ENCODE data around the gene UNC13A.

Gene UNC13A

GRCh38 chr19:17687857-17688784 is at the start of gene UNC13A:
UNC13A (minus strand) TSS chr19:17688354; CDS start chr19:17688199, 155 bp downstream.
- DNase-seq (ENCODE audit: low read depth): peak; percentile 18

GRCh38 chr19:17737690-17738153 is 49.6 kb upstream of the UNC13A start:
- DNase-seq (ENCODE audit: low read depth): no peak

GRCh38 chr19:17735410-17735809 is 47.3 kb upstream of the UNC13A start:
- DNase-seq (ENCODE audit: low read depth): no peak

- DNase-seq (ENCODE audit: low read depth): no peak
Measured at GRCh38 chr19:17734146-17734545, 46.0 kb upstream of the UNC13A start.

DNA sequence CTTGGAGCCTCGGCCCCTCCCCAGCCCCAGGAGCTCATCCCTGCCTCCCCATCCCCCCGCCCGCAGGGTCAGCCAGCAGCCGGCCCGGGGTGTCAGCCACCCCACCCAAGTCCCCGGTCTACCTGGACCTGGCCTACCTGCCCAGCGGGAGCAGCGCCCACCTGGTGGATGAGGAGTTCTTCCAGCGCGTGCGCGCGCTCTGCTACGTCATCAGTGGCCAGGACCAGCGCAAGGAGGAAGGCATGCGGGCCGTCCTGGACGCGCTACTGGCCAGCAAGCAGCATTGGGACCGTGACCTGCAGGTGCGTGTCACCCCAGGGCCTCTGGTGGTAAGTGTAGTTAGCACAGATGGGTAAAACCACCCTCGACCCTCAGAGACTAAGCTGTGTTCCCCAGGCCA is 45.0 kb upstream of the UNC13A start:
- no peak for DNase-seq (ENCODE audit: low read depth)

DNA sequence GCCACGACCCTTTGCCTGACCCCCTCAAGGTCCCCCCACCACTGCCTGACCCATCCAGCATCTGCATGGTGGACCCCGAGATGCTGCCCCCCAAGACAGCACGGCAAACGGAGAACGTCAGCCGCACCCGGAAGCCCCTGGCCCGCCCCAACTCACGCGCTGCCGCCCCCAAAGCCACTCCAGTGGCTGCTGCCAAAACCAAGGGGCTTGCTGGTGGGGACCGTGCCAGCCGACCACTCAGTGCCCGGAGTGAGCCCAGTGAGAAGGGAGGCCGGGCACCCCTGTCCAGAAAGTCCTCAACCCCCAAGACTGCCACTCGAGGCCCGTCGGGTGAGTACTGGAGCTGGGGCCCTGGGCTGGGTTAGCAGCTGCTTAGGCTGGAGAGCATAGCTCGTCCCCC is 39.7 kb upstream of the UNC13A start:
- no peak for DNase-seq (ENCODE audit: low read depth)

DNA sequence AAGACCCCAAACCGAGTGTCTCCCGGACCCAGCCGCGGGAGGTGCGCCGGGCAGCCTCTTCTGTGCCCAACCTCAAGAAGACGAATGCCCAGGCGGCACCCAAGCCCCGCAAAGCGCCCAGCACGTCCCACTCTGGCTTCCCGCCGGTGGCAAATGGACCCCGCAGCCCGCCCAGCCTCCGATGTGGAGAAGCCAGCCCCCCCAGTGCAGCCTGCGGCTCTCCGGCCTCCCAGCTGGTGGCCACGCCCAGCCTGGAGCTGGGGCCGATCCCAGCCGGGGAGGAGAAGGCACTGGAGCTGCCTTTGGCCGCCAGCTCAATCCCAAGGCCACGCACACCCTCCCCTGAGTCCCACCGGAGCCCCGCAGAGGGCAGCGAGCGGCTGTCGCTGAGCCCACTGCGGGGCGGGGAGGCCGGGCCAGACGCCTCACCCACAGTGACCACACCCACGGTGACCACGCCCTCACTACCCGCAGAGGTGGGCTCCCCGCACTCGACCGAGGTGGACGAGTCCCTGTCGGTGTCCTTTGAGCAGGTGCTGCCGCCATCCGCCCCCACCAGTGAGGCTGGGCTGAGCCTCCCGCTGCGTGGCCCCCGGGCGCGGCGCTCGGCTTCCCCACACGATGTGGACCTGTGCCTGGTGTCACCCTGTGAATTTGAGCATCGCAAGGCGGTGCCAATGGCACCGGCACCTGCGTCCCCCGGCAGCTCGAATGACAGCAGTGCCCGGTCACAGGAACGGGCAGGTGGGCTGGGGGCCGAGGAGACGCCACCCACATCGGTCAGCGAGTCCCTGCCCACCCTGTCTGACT is 39.0 kb upstream of the UNC13A start:
- no peak for DNase-seq (ENCODE audit: low read depth)

- no peak for DNase-seq (ENCODE audit: low read depth)
Measured at GRCh38 chr19:17726136-17726741, 38.1 kb upstream of the UNC13A start.

DNA sequence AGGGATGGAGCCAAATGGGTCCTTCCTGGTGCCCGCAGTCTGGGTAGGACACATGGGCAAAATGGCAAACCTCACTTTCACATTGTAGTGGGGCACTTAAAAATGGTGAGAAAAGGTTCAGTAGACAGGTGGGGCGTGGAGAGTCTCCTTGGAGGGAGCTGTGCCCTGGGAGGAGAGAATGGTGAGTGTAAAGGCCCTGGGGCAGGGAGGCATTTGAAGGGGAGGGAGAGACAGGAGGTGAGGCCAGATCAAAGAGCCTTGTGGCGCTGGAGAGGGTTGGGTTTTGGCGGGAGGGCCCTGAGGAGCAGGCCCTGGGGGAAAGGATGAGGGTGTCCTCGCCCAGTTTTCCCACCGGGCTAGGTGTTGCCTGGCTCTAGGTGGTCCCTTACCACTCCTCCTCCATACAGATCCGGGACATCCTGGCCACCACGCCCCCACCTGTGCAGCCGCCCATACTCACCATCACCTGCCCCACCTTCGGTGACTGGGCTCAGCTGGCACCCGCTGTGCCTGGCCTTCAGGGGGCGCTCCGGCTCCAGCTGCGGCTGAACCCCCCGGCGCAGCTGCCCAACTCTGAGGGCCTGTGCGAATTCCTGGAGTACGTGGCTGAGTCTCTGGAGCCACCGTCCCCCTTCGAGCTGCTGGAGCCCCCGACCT is 37.4 kb upstream of the UNC13A start:
- DNase-seq (ENCODE audit: low read depth): no peak

DNA sequence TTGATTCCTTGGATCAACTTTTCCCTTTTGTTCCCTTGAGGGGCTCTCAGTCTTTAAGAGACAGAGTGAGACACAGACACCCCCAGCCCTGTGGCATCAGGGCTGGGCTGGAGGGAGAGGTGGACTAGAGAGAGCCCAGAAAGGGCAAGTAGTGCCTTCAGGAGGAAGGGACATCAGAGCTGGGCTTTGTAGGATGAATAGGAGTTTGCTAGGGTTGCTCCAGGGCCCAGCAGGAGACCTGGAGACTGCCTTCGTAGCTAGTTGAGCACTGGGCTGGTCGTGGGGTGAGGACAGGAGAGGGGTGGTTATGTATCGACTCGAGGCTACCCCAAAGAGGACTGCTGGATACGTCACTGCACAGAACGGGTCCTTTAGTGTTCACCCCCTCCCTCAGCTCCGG is 36.5 kb upstream of the UNC13A start:
- DNase-seq (ENCODE audit: low read depth): no peak

- DNase-seq (ENCODE audit: low read depth): no peak
Measured at GRCh38 chr19:17722655-17723240, 34.6 kb upstream of the UNC13A start.

GRCh38 chr19:17721821-17722220 is 33.7 kb upstream of the UNC13A start:
- no peak for DNase-seq (ENCODE audit: low read depth)

- no peak for DNase-seq (ENCODE audit: low read depth)
Measured at GRCh38 chr19:17721111-17721628, 33.0 kb upstream of the UNC13A start.

- DNase-seq (ENCODE audit: low read depth): no peak
Measured at GRCh38 chr19:17720440-17720839, 32.3 kb upstream of the UNC13A start.

DNA sequence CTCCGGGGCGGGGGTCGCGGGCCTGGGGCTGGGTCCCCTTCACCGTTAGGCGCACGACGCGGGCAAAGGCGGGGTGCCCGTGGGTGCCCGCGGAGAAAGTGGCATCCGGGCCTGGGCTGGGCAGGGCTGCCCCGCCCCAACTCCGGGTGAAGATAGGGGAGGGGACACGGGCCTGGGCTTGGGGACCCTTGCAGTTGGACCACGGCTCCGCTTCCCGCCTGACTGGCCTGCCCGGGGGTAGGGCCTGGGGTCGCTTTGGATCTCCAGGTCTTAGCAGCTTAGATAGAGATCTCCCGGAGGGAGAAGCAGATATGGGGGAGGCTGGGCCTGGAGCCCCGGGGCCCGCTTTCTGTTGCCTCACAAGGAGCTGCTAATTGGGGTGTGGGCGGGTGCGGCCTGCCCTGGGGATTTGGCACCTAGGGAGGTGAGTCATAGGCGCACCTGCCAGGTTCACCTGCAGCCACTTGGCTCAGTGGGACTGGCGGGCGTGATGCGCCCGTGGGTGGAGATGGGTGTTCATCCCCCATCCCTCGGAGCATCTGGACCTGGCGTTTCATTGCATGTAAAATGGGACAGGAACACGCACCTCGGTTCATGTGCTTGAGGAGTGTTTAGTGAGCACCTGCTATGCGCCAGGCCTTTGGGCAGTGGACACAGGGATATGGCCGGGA is 31.7 kb upstream of the UNC13A start:
- peak; percentile 5 for DNase-seq (ENCODE audit: low read depth)

DNA sequence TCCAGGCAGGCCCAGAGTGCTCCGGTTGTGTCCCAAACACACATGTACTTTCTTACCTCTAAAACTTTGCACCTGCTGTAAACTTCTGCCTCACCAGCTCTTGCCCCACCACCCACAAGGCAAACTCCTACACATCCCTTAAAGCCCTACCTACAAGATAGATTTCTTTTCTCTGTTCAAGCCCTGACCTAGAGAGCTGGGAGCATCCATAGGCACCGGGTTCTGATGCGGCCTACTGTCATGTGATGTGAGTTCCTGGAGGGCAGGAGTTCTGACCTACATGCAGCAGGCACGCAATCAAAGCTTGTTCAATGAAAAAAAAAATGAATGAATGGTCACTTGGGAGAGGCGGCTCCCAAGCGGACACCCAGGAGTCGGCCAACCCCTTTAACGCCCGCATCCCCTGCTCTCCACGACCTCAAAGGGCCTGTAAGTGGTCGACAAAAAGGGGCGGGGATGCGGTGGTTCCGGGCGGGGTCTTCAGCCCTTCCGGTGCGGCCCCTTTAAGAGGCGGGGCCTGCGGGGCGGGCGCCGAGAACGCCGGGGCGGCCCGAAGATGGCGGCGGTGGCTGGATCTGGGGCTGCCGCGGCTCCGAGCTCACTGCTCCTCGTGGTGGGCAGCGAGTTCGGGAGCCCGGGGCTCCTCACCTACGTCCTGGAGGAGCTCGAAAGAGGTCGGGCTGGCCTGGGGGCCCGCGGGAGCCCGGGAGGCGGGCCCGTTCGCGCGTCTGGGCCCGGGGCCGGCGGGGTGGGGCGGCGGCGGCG is 31.0 kb upstream of the UNC13A start, which contains the start of gene MAP1S:
Gene MAP1S (plus strand): TSS at position 534 of the 765 bp plus-strand sequence. CDS start 23 bp downstream, at position 557.
- DNase-seq (ENCODE audit: low read depth): peak; percentile 55

GRCh38 chr19:17718550-17718946 is 30.4 kb upstream of the UNC13A start:
- no peak for DNase-seq (ENCODE audit: low read depth)

DNA sequence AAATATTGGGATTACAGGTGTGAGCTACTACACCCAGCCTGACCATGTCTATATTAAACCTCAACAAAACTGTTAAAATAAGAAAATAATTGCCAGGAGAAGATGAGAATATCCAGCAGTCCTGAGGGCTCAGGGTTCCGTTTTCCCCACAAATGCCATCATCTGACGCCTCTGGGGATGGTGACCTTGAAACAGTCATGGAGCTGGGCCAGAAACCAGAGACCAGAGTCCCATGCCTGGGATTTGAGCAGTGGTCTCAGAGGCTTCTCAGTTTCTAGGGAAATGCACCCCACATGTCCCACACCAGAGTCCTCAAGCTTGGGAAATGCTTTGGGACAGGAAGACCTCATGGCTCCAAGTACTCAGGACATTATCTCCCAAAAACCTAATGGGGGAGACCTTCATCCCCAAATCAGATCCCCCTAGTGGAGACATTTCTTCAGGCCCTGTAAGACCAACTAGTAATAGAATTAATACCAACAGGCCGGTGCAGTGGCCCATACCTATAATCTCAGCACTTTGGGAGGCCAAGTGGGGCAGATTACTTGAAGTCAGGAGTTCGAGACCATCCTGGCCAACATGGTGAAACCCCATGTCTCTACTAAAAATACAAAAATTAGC is 28.3 kb upstream of the UNC13A start:
- no peak for DNase-seq (ENCODE audit: low read depth)

DNA sequence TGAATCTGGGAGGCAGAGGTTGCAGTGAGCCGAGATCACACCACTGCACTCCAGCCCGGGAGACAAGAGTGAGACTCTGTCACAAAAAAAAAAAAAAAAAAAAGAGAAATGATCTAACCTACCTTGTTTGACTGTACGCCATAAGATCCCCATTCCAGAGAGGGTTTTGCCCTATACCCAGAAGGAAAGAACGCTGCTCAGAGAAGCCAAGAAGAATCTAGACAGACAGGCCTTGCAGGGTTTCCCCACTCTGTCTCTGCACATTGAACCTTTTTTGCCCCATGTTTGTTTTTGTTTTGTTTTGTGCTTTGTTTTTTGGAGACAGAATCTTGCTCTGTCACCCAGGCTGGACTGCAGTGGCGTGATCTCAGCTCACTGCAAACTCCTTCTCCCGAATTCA is 23.7 kb upstream of the UNC13A start:
- DNase-seq (ENCODE audit: low read depth): no peak
